Prostate gland (tissue), 2 donors: ENCODE measurements around the gene GRK3.
"Not testable (repeated sequence)": the region's sequence is repeated elsewhere in the genome, so short reads cannot be mapped to it uniquely, and the experiment has no call there.

Experiments used
- POLR2A ChIP-seq: fragments of 450-650 bp; IDR thresholded peaks from one replicate; pipeline ENCODE4 v1.6.1; 2016; ENCODE audit warnings: antibody characterized with exemption, mild to moderate bottlenecking
- POLR2AphosphoS5 ChIP-seq: sonication (generic); formaldehyde crosslinking; IDR thresholded peaks from one replicate; pipeline ENCODE4 v1.6.1; 2017; ENCODE audit warnings: antibody characterized with exemption
- TF ChIP-seq, protein P1 (sequence below), 4 experiments: fragments of 200-600 bp in 2 of 4; fragments of 450-650 bp in 2 of 4; sonication (generic) in 2 of 4; IDR thresholded peaks; 1 replicate in 3 of 4; 2 replicates in 1 of 4; pipeline ENCODE4 v1.5.1; 2016 to 2019; ENCODE audit warnings: antibody characterized with exemption in 4 of 4, mild to moderate bottlenecking in 2 of 4, moderate library complexity in 2 of 4

DNA sequence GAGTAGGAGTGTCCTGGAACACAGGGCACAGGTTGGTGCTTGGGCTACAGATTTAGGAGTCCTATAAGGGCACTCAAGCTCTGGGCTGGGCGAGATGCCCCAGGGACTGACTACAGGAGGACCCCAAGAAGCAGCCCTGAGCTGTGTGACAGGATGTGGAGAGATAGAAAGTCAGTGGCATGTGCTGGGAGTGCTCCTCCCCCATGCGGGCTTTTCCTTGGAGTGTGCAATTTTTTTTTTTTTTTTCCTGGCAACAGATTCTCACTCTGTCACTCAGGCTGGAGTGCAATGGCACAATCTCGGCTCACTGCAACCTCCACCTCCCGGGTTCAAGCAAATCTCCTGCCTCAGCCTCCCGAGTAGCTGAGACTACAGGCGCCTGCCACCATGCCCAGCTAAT, 144.0 kb downstream of the GRK3 start:
- TF ChIP-seq, protein P1, sequence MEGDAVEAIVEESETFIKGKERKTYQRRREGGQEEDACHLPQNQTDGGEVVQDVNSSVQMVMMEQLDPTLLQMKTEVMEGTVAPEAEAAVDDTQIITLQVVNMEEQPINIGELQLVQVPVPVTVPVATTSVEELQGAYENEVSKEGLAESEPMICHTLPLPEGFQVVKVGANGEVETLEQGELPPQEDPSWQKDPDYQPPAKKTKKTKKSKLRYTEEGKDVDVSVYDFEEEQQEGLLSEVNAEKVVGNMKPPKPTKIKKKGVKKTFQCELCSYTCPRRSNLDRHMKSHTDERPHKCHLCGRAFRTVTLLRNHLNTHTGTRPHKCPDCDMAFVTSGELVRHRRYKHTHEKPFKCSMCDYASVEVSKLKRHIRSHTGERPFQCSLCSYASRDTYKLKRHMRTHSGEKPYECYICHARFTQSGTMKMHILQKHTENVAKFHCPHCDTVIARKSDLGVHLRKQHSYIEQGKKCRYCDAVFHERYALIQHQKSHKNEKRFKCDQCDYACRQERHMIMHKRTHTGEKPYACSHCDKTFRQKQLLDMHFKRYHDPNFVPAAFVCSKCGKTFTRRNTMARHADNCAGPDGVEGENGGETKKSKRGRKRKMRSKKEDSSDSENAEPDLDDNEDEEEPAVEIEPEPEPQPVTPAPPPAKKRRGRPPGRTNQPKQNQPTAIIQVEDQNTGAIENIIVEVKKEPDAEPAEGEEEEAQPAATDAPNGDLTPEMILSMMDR (IDR thresholded peaks at IDR 0.05), result not testable (repeated sequence)
- not testable (repeated sequence) for TF ChIP-seq POLR2AphosphoS5, POLR2A
